NCI-H1436 treated with DMSO at 0.1 percent for 48 hours (cell line): ENCODE measurements around the gene DOP1B.
"Not testable (repeated sequence)": the region's sequence is repeated elsewhere in the genome, so short reads cannot be mapped to it uniquely, and the experiment has no call there.

Experiments
- DNase-seq: peaks from one replicate; lab custom pipeline; 2025; lab: John Stamatoyannopoulos, UW

The DOP1B gene

DNA sequence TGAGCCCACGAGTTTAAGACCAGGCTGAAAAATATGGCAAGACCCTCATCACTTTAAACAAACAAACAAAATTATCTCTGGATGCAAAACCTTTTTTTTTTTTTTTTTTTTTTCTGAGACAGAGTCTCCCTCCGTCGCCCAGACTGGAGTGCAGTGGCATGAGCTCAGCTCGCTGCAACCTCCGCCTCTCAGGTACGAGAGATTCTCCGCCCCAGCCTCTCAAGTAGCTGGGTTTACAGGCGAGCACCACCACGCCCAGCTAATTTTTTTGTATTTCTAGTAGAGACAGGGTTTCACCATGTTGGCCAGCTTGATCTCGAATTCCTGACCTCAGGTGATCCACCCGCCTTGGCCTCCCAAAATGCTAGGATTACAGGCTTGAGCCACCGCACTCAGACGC, 16.8 kb upstream of the DOP1B start:
- DNase-seq, result not testable (repeated sequence)

- DNase-seq, result peak; percentile 83
These were observed 15.1 kb upstream of the DOP1B start for GRCh38 chr21:36141513-36141925.

DNA sequence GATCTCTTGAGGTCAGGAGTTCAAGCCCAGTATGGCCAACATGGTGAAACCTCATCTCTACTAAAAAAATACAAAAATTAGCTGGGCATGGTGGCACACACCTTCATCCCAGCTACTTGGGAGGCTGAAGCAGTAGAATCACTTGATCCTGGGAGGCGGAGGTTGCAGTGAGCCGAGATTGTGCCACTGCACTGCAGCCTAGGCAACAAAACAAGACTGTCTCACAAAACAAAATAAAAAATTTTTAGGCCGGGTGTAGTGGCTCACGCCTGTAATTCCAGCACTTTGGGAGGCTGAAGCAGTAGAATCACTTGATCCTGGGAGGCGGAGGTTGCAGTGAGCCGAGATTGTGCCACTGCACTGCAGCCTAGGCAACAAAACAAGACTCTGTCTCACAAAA, 12.4 kb upstream of the DOP1B start:
- not testable (repeated sequence) for DNase-seq

DNA sequence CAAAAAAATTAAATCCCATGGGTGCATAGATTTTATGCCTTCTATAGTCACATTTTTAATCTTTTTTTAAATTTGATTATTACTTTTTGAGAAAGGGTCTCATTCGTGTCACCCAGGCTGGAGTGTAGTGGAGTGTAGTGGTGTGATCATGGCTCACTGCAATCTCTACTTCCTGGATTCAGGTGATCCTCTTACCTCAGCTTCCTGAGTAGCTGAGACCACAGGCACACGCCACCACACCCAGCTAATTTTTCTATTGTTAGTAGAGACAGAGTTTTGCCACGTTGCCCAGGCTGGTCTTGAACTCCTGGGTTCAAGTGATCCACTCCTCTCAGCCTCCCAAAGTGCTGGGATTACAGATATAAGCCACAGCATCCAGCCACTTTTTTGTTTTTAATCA, 11.4 kb upstream of the DOP1B start:
- DNase-seq, result no peak

GRCh38 chr21:36147911-36148310, 8.7 kb upstream of the DOP1B start:
- DNase-seq, result no peak

- DNase-seq, result no peak
These were observed 7.7 kb upstream of the DOP1B start for GRCh38 chr21:36148886-36149285.

- DNase-seq, result no peak
These were observed 6.6 kb upstream of the DOP1B start for GRCh38 chr21:36149788-36150711.

GRCh38 chr21:36155603-36156338, 853 bp upstream of the DOP1B start:
- DNase-seq, result no peak

GRCh38 chr21:36156339-36156814, 247 bp upstream of the DOP1B start:
- DNase-seq, result peak; percentile 88

DNA sequence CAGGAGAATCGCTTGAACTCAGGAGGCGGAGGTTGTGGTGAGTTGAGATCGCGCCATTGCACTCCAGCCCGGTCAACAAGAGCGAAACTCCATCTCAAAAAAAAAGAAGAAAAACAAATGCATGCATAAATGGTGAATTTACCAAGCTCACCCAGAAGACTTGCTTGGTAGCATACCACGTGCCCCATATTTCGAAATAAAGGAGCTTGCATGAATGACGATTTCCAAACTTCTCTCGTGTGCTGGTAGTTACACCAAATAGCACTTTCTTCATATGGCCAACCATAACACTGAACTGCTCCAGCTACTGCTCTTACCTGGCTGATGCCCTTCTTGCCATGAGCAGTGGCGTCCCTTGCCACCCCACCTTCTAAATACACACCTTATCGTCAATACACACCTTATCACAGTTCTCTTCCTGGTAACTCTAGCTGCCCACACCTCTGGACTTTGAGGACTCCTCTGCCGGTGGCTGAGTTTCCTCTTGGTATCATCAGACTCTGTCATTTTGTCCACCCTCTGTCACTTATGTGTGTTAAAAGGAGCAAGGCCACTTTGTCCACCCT, 2.8 kb downstream of the DOP1B start:
- DNase-seq, result no peak

DNA sequence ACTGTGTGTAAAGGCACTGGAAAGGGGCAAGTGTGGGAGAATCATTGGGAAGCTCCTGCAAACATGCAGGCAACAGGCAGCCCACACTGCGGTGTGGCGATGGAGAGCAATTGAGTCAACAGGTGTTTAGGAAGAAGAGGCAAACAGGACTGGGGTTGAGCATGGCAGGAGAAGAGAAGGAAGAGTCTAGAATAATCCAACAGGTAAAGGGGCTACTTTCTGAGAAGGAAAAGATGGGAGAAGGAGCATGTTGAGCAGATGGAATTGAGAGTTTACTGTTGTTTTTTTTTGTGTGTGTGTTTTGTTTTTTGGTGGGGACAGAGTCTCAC, 4.2 kb downstream of the DOP1B start:
- DNase-seq, result no peak

GRCh38 chr21:36162631-36163030, 6.0 kb downstream of the DOP1B start:
- DNase-seq, result no peak

- DNase-seq, result no peak
These were observed 7.4 kb downstream of the DOP1B start for GRCh38 chr21:36163750-36164741.

GRCh38 chr21:36165356-36165755, 8.7 kb downstream of the DOP1B start:
- no peak for DNase-seq

DNA sequence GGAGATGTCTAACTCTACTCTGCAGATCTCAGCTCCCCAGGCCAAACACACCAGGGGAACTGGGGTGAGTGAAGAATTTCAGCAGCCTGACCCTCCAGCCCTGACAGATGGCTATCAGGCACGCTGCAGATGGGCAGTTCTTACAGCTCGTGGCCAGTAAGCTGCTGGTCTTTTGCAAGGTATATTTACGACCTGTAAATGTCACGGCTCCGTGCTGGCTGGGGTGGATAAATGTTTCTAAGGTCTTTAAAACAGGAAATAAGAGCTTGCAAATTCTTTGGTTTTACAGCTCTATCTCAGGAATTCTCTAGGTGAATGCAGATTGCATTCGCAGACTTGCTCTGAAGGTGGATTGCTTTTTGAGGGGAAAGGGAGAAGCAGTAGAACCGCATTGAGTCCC, 10.1 kb downstream of the DOP1B start:
- DNase-seq, result no peak

GRCh38 chr21:36167541-36167940, 10.9 kb downstream of the DOP1B start:
- no peak for DNase-seq

DNA sequence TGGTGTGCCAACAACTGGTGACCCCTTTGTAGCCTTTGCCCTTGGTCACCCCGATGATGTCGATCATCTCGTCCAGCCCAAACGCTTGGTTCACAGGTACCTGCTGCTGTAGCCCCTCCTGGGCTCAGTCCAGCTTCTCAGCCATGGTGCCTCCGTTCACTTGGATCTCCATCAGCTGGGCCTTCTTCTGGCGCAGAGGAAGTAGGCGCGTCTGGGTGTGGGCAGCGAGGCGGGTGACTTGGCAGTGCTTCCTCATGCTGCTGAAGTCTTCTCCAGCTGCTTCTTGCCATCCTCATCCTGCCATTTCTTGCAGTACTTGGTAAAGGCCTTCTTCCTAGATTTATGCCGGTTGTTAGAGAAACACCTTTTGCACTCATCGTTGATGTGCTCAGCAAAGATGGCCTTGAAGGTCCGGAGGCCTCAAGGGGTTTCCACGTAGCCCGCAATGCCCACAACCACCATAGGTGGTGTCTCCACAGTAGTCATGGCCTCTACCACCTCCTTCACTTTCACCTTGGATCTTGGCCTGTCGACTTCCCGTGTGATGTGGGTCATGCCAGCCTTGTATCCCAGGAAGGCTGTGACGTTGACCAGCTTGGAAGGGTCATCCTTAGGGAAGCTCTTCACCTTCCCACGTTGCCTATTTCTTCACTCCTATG, 13.0 kb downstream of the DOP1B start:
- DNase-seq, result no peak

DNA sequence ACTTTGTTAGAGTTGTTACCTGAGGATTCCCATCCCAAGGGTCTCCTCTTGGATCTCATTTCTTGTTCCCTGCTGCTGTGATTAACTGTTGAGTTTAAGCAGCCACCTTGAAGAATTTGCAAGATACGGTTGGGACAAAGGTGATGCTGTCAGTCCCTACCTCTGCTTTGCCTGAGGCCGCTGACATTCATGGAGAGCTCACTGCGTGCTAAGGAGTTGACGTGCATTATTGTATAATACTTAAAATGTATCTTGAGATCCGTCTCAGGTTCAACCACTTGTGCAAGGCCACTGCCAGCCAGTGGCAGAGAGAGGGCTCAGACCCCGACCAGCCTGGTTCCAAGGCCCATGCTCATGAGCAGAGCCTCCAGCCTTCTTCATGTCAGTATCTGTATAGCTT, 14.2 kb downstream of the DOP1B start:
- no peak for DNase-seq

DNA sequence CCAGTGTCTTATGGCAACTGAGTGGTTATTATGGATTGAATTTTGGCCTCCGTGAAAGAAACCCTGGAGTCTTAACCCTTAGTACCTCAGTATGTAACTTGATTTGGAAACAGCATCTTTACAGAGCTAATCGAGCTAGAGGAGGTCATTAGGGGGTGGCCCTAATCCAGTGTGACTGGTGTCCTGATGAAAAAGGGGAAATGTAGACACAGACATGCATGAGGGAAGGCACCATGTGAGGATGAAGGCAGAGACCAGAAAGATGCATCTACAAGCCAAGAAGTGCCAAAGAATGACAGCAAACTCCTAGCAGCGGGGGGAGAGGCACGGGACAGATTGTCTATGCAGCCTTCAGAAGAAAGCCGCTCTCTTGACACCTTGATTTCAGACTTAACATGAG, 14.7 kb downstream of the DOP1B start:
- DNase-seq, result no peak

DNA sequence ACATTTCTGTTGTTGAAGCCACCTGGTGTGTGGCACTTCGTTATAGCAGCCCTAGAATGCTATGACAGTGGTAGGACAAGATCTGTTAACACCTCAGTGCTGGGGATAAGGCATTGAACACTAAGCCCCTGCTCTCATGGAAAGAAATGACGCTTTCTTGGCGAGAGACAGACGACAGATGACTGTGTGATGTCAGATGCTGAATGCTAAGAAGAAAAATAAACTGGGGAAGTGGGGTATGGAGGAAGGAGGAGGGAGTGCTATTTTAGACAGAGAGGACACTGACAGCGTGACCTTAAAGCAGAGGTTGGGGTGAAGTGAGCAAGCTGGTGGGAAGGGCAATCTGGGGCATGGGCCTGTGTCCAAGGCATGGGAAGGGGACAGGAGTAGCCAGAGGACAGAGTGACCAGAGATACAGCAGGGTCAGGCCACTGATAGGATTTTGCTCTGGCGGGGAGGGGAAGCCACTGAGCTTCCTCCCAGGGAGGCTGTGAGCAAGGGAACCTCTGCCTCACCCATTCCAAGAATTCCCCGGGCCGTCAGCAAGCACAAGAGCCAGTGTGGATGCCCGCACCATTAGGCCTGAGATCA, 15.2 kb downstream of the DOP1B start:
- DNase-seq, result no peak

DNA sequence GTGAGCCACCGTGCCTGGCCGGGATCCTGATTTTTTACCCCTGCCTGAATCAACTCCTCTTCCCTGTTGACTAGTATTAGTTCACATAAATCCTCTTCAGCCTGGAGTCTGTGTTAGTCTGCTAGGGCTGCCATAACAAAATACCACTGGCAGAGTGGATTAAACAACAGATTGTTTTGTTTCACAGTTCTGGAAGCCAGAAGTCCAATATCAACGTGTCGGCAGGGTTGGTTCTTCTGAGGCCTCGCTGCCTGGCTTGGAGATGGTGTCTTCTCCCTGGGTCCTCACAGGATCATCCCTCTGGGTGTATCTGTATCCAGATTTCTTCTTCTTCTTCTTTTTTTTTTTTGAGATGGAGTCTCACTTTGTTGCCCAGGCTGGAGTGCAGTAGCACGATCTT, 18.2 kb downstream of the DOP1B start:
- DNase-seq, result no peak
